HG02678 (cell line): Measurements from ENCODE around the gene LRP1-AS.

Experiments
- ATAC-seq: cut with Tn5 transposase; IDR thresholded peaks from one replicate; pipeline ENCODE4 v1.9.1; 2021; ENCODE audit warnings: mild to moderate bottlenecking, moderate library complexity; ENCODE audit not compliant: unreplicated experiment

The LRP1-AS gene

DNA sequence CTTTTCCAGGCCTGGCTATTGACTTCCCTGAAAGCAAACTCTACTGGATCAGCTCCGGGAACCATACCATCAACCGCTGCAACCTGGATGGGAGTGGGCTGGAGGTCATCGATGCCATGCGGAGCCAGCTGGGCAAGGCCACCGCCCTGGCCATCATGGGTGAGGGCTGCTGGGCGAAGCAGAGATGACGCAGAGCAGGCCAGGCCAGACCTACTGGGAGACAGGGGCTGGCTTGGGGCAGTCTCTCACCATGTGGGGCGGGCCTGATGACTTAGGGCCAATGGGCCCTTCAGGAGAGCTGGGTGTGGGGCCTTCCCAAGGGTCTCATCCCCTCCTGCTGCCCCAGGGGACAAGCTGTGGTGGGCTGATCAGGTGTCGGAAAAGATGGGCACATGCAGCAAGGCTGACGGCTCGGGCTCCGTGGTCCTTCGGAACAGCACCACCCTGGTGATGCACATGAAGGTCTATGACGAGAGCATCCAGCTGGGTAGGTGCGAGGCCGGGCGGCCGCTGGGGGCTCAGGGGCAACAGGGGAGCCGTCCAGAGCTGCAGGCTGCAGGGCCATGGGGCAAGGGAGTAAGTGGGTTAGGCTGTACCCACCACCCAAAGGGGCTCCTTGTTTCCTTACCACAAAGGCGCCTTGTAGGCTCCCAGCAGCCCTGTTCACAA lies 33.0 kb upstream of the LRP1-AS start:
- no peak for ATAC-seq

DNA sequence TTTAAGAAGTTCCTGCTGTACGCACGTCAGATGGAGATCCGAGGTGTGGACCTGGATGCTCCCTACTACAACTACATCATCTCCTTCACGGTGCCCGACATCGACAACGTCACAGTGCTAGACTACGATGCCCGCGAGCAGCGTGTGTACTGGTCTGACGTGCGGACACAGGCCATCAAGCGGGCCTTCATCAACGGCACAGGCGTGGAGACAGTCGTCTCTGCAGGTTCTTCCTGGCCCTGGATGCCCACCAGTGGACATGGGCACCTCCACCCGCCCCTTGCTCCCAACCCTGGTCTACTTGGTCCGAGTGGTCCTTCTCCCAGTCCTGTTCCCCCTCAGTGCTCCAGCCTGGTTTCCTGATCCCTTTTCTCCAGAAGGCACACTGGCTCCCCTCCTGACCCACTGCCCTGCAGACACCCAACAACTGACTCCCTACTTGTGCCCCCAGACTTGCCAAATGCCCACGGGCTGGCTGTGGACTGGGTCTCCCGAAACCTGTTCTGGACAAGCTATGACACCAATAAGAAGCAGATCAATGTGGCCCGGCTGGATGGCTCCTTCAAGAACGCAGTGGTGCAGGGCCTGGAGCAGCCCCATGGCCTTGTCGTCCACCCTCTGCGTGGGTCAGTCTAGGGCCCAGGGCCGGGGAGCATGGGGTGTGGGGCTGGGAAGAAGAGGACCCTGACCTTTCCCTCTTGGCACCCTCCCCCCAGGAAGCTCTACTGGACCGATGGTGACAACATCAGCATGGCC lies 32.1 kb upstream of the LRP1-AS start:
- ATAC-seq = no peak

DNA sequence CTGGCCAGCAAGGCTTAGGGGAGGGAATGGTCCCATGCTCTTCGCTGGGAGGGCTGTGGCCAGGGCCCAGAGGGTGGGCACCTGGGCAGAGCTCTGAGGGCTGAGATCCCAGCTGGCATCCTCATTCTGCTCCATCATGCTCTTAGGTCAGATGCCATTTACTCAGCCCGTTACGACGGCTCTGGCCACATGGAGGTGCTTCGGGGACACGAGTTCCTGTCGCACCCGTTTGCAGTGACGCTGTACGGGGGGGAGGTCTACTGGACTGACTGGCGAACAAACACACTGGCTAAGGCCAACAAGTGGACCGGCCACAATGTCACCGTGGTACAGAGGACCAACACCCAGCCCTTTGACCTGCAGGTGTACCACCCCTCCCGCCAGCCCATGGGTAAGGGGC lies 30.8 kb upstream of the LRP1-AS start:
- ATAC-seq = no peak

GRCh38 chr12:57177354-57177753 lies 29.9 kb upstream of the LRP1-AS start:
- ATAC-seq = no peak

DNA sequence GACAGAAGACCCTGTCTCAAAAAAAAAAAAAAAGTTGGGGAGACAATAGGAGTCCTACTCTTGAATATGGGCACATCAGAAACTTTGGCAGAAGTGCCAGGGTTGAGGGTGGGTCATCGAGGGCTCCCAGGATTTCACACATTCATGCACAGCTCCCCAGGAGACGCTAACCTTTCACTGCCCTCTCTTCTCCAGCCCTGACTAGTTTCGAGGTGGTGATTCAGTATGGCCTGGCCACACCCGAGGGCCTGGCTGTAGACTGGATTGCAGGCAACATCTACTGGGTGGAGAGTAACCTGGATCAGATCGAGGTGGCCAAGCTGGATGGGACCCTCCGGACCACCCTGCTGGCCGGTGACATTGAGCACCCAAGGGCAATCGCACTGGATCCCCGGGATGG lies 29.4 kb upstream of the LRP1-AS start:
- ATAC-seq = no peak

- ATAC-seq = no peak
Measured at GRCh38 chr12:57176139-57176477, 28.7 kb upstream of the LRP1-AS start.

DNA sequence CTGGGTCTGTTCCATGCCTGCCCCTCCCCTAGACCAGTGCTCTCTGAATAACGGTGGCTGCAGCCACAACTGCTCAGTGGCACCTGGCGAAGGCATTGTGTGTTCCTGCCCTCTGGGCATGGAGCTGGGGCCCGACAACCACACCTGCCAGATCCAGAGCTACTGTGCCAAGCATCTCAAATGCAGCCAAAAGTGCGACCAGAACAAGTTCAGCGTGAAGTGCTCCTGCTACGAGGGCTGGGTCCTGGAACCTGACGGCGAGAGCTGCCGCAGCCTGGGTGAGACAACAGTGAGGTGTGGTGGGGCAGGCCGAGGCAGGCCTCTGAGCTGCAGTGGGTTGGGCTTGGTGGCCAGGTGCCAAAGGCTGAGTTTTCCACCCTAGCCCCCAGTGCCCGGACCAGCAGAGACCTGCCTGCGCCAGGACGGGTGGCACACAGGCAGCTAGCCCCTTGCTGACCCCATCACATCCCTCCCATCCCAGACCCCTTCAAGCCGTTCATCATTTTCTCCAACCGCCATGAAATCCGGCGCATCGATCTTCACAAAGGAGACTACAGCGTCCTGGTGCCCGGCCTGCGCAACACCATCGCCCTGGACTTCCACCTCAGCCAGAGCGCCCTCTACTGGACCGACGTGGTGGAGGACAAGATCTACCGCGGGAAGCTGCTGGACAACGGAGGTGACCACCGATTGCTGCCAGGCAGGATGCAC lies 28.2 kb upstream of the LRP1-AS start:
- no peak for ATAC-seq

GRCh38 chr12:57173683-57174082 lies 26.3 kb upstream of the LRP1-AS start:
- no peak for ATAC-seq

- no peak for ATAC-seq
Measured at GRCh38 chr12:57173089-57173488, 25.7 kb upstream of the LRP1-AS start.

DNA sequence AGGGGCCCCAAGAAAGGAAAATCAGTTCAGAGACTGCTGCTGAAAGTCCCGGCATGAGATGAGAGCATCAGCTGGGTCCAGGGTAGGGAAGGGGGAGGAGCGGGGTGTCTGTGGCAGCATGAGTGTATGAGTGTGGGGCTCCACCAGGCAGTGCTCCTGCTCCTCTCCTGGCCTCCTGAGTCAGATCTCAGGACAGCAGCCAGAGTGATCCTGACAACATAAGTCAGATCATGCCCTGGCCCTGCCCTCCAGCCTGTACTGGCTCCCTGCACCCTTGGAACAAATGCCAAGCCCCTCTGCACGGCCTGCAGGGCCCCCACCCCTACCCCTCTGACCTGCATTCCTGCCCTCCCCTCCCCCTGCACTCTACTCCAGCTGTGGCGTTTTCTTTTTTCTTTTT lies 24.2 kb upstream of the LRP1-AS start:
- ATAC-seq = no peak

GRCh38 chr12:57170927-57171326 lies 23.5 kb upstream of the LRP1-AS start:
- ATAC-seq = no peak

DNA sequence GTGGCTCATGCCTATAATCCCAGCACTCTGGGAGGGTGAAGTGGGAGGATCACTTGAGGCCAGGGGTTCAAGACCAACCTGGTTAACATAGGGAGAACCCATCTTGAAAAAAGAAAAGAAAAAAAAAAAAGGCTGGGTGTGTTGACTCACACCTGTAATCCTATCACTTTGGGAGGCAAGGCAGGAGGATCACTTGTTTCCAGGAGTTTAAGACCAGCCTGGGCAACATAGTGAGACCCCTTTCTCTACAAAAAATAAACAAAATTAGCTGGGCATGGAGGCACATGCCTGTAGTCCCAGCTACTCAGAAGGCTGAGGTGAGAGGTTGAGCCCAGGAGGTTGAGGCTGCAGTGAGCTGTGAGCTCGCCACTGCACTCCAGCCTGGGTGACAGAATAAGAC lies 23.0 kb upstream of the LRP1-AS start:
- ATAC-seq = no peak

- no peak for ATAC-seq
Measured at GRCh38 chr12:57169969-57170368, 22.6 kb upstream of the LRP1-AS start.

DNA sequence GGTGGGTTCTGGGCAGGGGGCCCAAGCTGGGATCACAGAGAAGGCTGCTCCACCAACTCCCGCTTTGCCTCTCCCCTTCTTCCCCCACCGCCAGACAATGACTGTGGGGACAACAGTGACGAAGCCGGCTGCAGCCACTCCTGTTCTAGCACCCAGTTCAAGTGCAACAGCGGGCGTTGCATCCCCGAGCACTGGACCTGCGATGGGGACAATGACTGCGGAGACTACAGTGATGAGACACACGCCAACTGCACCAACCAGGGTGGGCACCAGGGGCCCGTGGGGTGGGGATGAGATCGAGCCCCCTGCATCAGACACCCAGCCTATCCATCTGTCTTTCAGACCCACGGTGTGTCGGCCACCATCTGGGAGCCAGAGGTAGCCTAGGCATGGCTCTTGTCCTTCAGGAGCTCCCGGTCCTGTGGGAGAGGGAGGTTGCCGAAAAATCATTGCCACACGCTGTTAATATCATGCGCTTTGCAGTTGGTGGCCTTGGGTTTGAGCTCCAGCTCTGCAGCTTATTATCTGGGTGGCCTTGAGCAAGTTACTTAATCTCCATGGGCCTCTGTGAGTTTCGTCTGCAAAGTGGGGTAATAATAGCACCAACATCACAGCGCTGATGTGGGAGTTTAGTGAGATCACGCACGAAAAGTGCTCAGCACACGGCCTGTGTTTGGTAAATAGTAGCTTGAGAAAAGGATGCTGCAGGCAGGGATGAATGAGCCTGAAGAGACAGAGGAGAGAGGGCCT lies 21.8 kb upstream of the LRP1-AS start:
- ATAC-seq = no peak

- no peak for ATAC-seq
Measured at GRCh38 chr12:57168058-57168457, 20.6 kb upstream of the LRP1-AS start.

DNA sequence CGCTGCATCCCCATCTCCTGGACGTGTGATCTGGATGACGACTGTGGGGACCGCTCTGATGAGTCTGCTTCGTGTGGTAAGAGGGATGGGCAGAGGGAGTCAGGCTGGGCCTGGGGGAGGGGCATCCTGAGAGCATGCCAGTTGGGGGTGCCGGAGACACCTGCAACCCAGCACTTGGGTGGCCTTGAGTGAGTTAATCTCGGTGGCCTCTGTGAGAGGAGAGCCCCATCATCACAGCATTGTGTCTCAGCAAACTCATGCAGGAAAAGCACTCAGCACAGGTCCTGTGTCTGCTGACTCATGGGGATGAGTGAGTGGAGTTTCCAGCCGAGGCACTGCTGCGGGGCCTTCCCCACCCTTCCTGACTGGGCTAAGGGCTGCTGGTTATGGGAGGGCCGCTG lies 19.6 kb upstream of the LRP1-AS start:
- no peak for ATAC-seq

- ATAC-seq = no peak
Measured at GRCh38 chr12:57165741-57166140, 18.3 kb upstream of the LRP1-AS start.

GRCh38 chr12:57164966-57165625 lies 17.7 kb upstream of the LRP1-AS start:
- ATAC-seq = no peak

- no peak for ATAC-seq
Measured at GRCh38 chr12:57164454-57164853, 17.0 kb upstream of the LRP1-AS start.

GRCh38 chr12:57162553-57163125 lies 15.2 kb upstream of the LRP1-AS start:
- no peak for ATAC-seq

DNA sequence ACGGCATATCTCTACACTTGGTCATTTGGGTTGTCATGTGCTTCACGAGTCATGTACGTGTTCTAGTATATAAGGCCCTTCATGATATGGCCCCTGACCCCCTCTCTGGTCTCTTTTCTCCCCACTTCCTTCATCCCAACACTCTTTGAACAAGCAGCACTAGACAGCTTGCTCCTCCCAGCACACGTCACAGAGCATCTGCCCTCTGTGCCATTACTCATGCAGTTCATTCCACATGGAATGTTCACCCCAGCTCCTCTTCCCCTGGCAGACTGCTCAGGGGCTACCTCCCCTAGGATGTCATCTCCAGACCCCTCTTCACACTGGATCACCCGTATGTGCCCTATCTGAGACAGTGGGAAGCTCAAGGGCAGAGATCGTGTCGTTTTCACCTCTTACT lies 14.1 kb upstream of the LRP1-AS start:
- no peak for ATAC-seq
